Transverse colon (tissue), 4 donors: ENCODE measurements around the gene RIMS1. TPM values are rescaled to one million over a fixed set of nuclear protein-coding genes. Genes with fewer than 3 reads are reported as not detected.

Experiments used
- DNase-seq: peaks from one replicate; pipeline ENCODE4 v3.0.0-alpha.2; 2019
- H3K27ac ChIP-seq, 4 donors: fragments of 200-600 bp; sonication (generic); 2 replicates each; pipeline ENCODE4 v1.5.1; 2016 to 2018; ENCODE audit warnings: inconsistent platforms in 4 of 4
- H3K27me3 ChIP-seq: fragments of 200-600 bp; sonication (generic); 2 replicates; pipeline ENCODE4 v1.5.1; 2017; ENCODE audit warnings: inconsistent platforms
- H3K36me3 ChIP-seq, 4 donors: fragments of 200-600 bp; sonication (generic); 2 replicates each; pipeline ENCODE4 v1.5.1; 2017 to 2019; ENCODE audit warnings: inconsistent platforms in 4 of 4
- H3K4me1 ChIP-seq, 4 donors: fragments of 200-600 bp; sonication (generic); 2 replicates each; pipeline ENCODE4 v1.5.1; 2017 to 2020; ENCODE audit warnings: inconsistent platforms in 4 of 4
- H3K4me3 ChIP-seq, 4 donors: fragments of 200-600 bp; sonication (generic); 1 replicate in 1 of 4; 2 replicates in 3 of 4; pipeline versions ENCODE4 v1.5.1 to v1.6.1; 2017 to 2019; ENCODE audit warnings: inconsistent platforms in 4 of 4
- H3K9me3 ChIP-seq, 2 donors: fragments of 200-600 bp; sonication (generic); 2 replicates each; pipeline ENCODE4 v1.5.1; 2017 to 2019; ENCODE audit warnings: inconsistent platforms in 2 of 2
- CTCF ChIP-seq, 5 experiments: fragments of 200-600 bp in 3 of 5; fragments of 450-650 bp in 2 of 5; sonication (generic) in 3 of 5; IDR thresholded peaks; 1 replicate in 2 of 5; 2 replicates in 3 of 5; pipeline ENCODE4 v1.5.1; 2016 to 2017; ENCODE audit warnings: antibody characterized with exemption in 5 of 5, inconsistent platforms in 3 of 5, mild to moderate bottlenecking in 2 of 5, moderate library complexity in 1 of 5
- EP300 ChIP-seq: sonication (generic); formaldehyde crosslinking; IDR thresholded peaks from one replicate; pipeline ENCODE4 v1.6.1; 2017; ENCODE audit warnings: antibody characterized with exemption, low read depth
- POLR2A ChIP-seq: fragments of 450-650 bp; IDR thresholded peaks from one replicate; pipeline ENCODE4 v1.6.1; 2016; ENCODE audit warnings: antibody characterized with exemption, mild to moderate bottlenecking, moderate library complexity
- POLR2AphosphoS5 ChIP-seq, 3 donors: sonication (generic); formaldehyde crosslinking; IDR thresholded peaks; one replicate each; pipeline ENCODE4 v1.6.1; 2016; ENCODE audit warnings: antibody characterized with exemption in 3 of 3
- WGBS, 2 donors: methylation state at CpG; one replicate each; pipeline ENCODE4 v1.1.5; 2018; ENCODE audit warnings: low coverage in 1 of 2; 5-methylcytosine and 5-hydroxymethylcytosine counted together
- in situ Hi-C, 4 donors: fragments of 200-750 bp; cut with MboI; loops; one replicate each; pipeline versions ENCODE4 v1.15.0 to v1.15.1; 2017; ENCODE audit warnings: low sequenced_read_pairs in 3 of 4, low pct_ligation_motif_present in 1 of 4, low pct_unique_long_range_greater_than_20kb in 1 of 4
- intact Hi-C: fragments of 100-400 bp; cut with DNase I; formaldehyde crosslinking; loops from one replicate; pipeline ENCODE4 v1.15.1; 2023; ENCODE audit warnings: low total_unique reads
- total RNA-seq, 4 donors: library from RNA; depleted of rRNA; stranded (reverse); fragments of >200 nt; gene quantifications; one replicate each; pipeline ENCODE4 v1.1.0, GENCODE V29; 2016

Gene RIMS1
- total RNA-seq, 4 donors from 2014 or later, result 0.32 to 0.41 TPM; not detected in 2

- H3K4me3 ChIP-seq, result no peak overlapping the region
- H3K9me3 ChIP-seq, result no peaks in the 10 kb centered on the region
- intact Hi-C loops (loop anchor here (10.0 kb wide), 1 partner anchor 722 kb away; no protein-coding TSS in a partner anchor), in situ Hi-C loops (loop anchor here (10.0 to 25.0 kb wide), 4 partner anchors 712 to 925 kb away; no protein-coding TSS in a partner anchor)
- no peaks in the 10 kb centered on the region for H3K36me3 ChIP-seq
- H3K27me3 ChIP-seq, result no peaks in the 10 kb centered on the region
- no peak for DNase-seq
- WGBS, 2 donors, result 78% methylated on average over 7 of the region's 7 CpGs; no CpG with 5 or more reads in 1 of the 2 donors
- H3K27ac ChIP-seq, result no peak overlapping the region
- TF ChIP-seq CTCF (IDR thresholded peaks at IDR 0.05), result no peak
- TF ChIP-seq POLR2A, result no peak
- TF ChIP-seq POLR2AphosphoS5 (IDR thresholded peaks at IDR 0.05), result no peak
- no peak for TF ChIP-seq EP300
- H3K4me1 ChIP-seq, result no peaks in the 10 kb centered on the region
These were observed 526.3 kb downstream of the RIMS1 start for GRCh38 chr6:72412709-72413044.

DNA sequence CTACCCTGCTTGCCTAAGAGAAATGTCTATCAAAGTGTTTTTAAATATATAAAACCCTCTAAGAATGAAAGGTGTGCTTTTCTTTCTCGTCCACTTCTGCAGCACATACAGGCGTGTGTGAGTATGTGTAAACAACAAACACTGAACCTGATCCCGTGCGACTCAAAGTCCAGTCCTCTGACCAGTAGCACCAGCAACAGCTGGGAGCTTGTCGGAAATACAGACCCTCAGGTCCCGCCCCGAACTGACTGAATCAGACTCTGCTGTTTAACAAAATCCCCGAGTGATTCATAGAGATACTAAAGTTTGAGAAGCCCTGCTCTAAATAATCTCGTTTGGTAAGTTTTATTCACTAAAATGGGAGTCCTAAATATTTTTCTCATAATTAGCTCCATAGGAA lies 527.5 kb downstream of the RIMS1 start:
- no peaks in the 10 kb centered on the region for H3K27me3 ChIP-seq
- DNase-seq, result peak; percentile 13
- intact Hi-C loops (loop anchor here (10.0 kb wide), 1 partner anchor 721 kb away; no protein-coding TSS in a partner anchor), in situ Hi-C loops (loop anchor here (10.0 to 25.0 kb wide), 4 partner anchors 711 to 923 kb away; no protein-coding TSS in a partner anchor)
- no peak for TF ChIP-seq EP300
- no peak for TF ChIP-seq CTCF (IDR thresholded peaks at IDR 0.05)
- no peak for TF ChIP-seq POLR2A
- TF ChIP-seq POLR2AphosphoS5 (IDR thresholded peaks at IDR 0.05), result no peak
- H3K4me3 ChIP-seq, result no peak overlapping the region
- H3K4me1 ChIP-seq, result no peaks in the 10 kb centered on the region
- H3K27ac ChIP-seq, result no peak overlapping the region
- H3K9me3 ChIP-seq, result no peaks in the 10 kb centered on the region
- no peaks in the 10 kb centered on the region for H3K36me3 ChIP-seq
- WGBS, 2 donors, result 20 to 41% methylated on average over 1 to 9 of the region's 9 CpGs

DNA sequence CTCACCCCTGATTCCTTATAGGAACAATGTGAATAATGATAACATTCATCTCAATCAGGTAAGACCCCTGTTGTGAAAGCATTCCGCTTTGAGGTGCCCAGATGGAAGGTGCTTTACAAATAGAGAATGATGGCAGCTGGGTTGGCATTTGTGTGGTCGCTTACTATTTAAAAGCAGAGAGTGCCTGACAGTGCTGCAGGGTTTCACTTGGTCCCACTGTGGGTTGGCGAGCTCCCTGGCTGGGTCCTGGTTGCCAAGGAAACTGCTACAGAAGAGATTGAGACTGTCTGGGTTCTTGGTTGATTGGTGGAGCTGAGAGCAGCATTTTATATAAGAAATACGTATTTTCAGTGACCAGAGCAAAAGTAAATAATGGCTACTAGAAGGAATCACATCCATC lies 528.3 kb downstream of the RIMS1 start:
- no peak overlapping the region for H3K27ac ChIP-seq
- no peaks in the 10 kb centered on the region for H3K9me3 ChIP-seq
- intact Hi-C loops, result loop anchor here (10.0 kb wide), 1 partner anchor 720 kb away; no protein-coding TSS in a partner anchor
- H3K4me1 ChIP-seq, result no peaks in the 10 kb centered on the region
- H3K27me3 ChIP-seq, result no peaks in the 10 kb centered on the region
- no peak overlapping the region for H3K4me3 ChIP-seq
- TF ChIP-seq POLR2A (no peak), EP300 (no peak), CTCF (IDR thresholded peaks at IDR 0.05) (no peak), POLR2AphosphoS5 (IDR thresholded peaks at IDR 0.05) (no peak)
- in situ Hi-C loops, result loop anchor here (10.0 to 25.0 kb wide), 4 partner anchors 710 to 923 kb away; no protein-coding TSS in a partner anchor
- 85 to 90% methylated on average over 3 to 4 of the region's 4 CpGs for WGBS, 2 donors
- H3K36me3 ChIP-seq, result no peaks in the 10 kb centered on the region
- no peak for DNase-seq

DNA sequence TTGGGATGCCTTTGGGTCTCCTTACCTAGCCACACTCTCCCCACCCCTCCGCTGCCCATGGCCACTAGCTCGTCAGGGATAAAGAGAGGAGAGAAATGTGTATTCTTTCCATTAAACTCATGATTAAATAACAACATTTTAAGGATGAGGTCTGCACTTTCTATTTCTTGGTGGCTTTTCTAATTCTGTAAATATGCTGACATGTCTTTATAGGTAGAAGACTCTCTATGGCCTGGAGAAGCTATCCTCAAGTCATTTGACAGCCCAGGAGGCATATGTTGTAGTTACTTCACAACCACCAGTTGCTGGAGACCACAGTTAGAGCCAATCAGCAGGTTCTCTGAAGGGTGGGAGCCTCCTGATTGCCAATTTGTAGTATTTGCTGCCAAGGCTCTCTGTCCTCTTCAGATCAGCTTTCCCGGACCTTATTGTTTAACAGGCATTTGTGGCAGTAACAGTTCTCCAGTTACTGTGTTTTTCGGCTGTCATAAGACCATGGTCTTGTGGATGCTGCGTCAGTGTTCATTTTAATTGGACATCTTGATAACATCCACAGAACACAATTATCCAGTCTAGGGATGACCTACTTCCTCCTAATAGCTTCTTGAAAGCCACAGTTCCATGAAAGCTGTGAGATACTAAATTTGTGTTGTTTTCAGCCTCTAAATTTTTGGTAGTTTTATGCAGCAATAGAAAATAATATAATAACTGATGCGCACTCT lies 530.6 kb downstream of the RIMS1 start:
- H3K4me3 ChIP-seq, result no peak overlapping the region
- H3K27me3 ChIP-seq, result no peaks in the 10 kb centered on the region
- no peaks in the 10 kb centered on the region for H3K9me3 ChIP-seq
- no peak for DNase-seq
- TF ChIP-seq POLR2AphosphoS5 (IDR thresholded peaks at IDR 0.05) (no peak), CTCF (IDR thresholded peaks at IDR 0.05) (no peak), POLR2A (no peak), EP300 (no peak)
- no peaks in the 10 kb centered on the region for H3K36me3 ChIP-seq
- intact Hi-C loops, result loop anchor here (10.0 kb wide), 1 partner anchor 718 kb away; no protein-coding TSS in a partner anchor
- WGBS, 2 donors, result 92 to 93% methylated on average over 6 of the region's 6 CpGs
- no peak overlapping the region for H3K27ac ChIP-seq
- no peaks in the 10 kb centered on the region for H3K4me1 ChIP-seq
- in situ Hi-C loops, result loop anchor here (10.0 to 25.0 kb wide), 4 partner anchors 708 to 920 kb away; no protein-coding TSS in a partner anchor
